Gastrocnemius medialis (tissue), 4 donors: ENCODE data around the gene TSKS.

ENCODE experiments used
- CTCF ChIP-seq, 5 experiments: fragments of 450-650 bp in 3 of 5; fragments of 200-600 bp in 2 of 5; sonication (generic) in 2 of 5; IDR thresholded peaks in 4 of 5; conservative IDR thresholded peaks in 1 of 5; 1 replicate in 4 of 5; 2 replicates in 1 of 5; pipeline ENCODE4 v1.5.1; 2016 to 2019; ENCODE audit warnings: antibody characterized with exemption in 5 of 5, mild to moderate bottlenecking in 3 of 5, moderate library complexity in 3 of 5
- POLR2A ChIP-seq, 2 donors: fragments of 450-650 bp; IDR thresholded peaks; one replicate each; pipeline ENCODE4 v1.6.1; 2017; ENCODE audit warnings: antibody characterized with exemption in 2 of 2, mild to moderate bottlenecking in 2 of 2, moderate library complexity in 2 of 2

GRCh38 chr19:49799271-49799797, 36.2 kb upstream of the TSKS start:
- no peak for TF ChIP-seq POLR2A (IDR thresholded peaks at IDR 0.05)
- TF ChIP-seq CTCF (IDR thresholded peaks at IDR 0.05 in 4 of 5, conservative IDR thresholded peaks at IDR 0.05 in 1 of 5): no peak
